HCT116 (cell line): ENCODE measurements around the gene TNFRSF21. TPM values are rescaled to one million over a fixed set of nuclear protein-coding genes. Genes with fewer than 3 reads are reported as not detected.

Source experiments
- ATAC-seq: fragments of 200-7000 bp; cut with Tn5 transposase; 2 replicates; pipeline ENCODE4 v1.9.1; 2020; ENCODE audit warnings: mild to moderate bottlenecking, moderate library complexity
- BruUV-seq: library from RNA; stranded (reverse); fragments of 400-500 nt; replicated peaks from 2 replicates; lab custom pipeline; 2021; lab: Mats Ljungman, UMichigan
- CTCF ChIA-PET: fragments of 300-600 bp; sonication (Branson Sonifier 250); formaldehyde crosslinking; loops from one replicate; lab custom pipeline; 2021; ENCODE audit warnings: antibody characterized with exemption; lab: Charles Lee
- POLR2A ChIA-PET: fragments of 300-600, 350-600 bp; sonication (Branson Sonifier 250); formaldehyde crosslinking; loops from one replicate; lab custom pipeline; 2021; ENCODE audit warnings: antibody characterized with exemption; lab: Charles Lee
- RAD21 ChIA-PET, 2 experiments: fragments of 300-600 bp; sonication (Branson Sonifier 250); formaldehyde crosslinking; loops; one replicate each; lab custom pipeline; 2023; ENCODE audit warnings: low total read pairs in 2 of 2; ENCODE audit not compliant: uncharacterized antibody in 2 of 2, unreplicated experiment in 2 of 2, low non-redundant PET in 1 of 2; lab: Charles Lee
- DNase-seq: peaks from one replicate; pipeline ENCODE4 v3.0.0-alpha.2; 2010; ENCODE audit warnings: low read depth, low spot score
- H2AFZ ChIP-seq: fragments of 200-600 bp; shearing (Covaris generic), sonication (generic); 2 replicates; pipeline ENCODE4 v1.6.1; 2017; ENCODE audit warnings: low read depth, mixed run types, mixed read lengths, antibody characterized with exemption, low read length; ENCODE audit not compliant: poor library complexity, severe bottlenecking
- H3K27ac ChIP-seq: 2 replicates; pipeline ENCODE4 v1.5.1; 2012; ENCODE audit warnings: low read depth, low read length
- H3K27me3 ChIP-seq: fragments of 200-600 bp; sonication (generic); 2 replicates; pipeline ENCODE4 v1.6.1; 2016; ENCODE audit warnings: mixed run types, low read length, mixed read lengths; ENCODE audit not compliant: insufficient read depth
- H3K36me3 ChIP-seq, 2 experiments: fragments of 200-500 bp in 1 of 2; fragments of 200-600 bp in 1 of 2; sonication (Bioruptor generic) in 1 of 2; sonication (generic) in 1 of 2; 2 replicates each; pipeline versions ENCODE4 v1.5.1 to v1.6.1; 2014 to 2016; ENCODE audit warnings: low read length in 2 of 2, inconsistent platforms in 1 of 2, mixed read lengths in 1 of 2, mixed run types in 1 of 2; ENCODE audit not compliant: insufficient read depth in 2 of 2, control insufficient read depth in 1 of 2
- H3K4me1 ChIP-seq, 2 experiments: fragments of 200-600 bp in 1 of 2; sonication (generic) in 1 of 2; 2 replicates each; pipeline versions ENCODE4 v1.5.1 to v1.6.1; 2012 to 2017; ENCODE audit warnings: low read length in 2 of 2, inconsistent platforms in 1 of 2, mild to moderate bottlenecking in 1 of 2, mixed read lengths in 1 of 2, mixed run types in 1 of 2, moderate library complexity in 1 of 2; ENCODE audit not compliant: insufficient read depth in 2 of 2, control insufficient read depth in 1 of 2
- H3K4me2 ChIP-seq: fragments of 200-600 bp; sonication (generic); 2 replicates; pipeline ENCODE4 v1.6.1; 2017; ENCODE audit warnings: mixed run types, low read length, mixed read lengths
- H3K4me3 ChIP-seq, 2 experiments: fragments of 200-600 bp in 1 of 2; sonication (generic) in 1 of 2; replicated peaks in 1 of 2; 2 replicates each; pipeline ENCODE4 v1.5.1; 2011 to 2016; ENCODE audit warnings: low read length in 2 of 2, control low read depth in 1 of 2, low read depth in 1 of 2, mild to moderate bottlenecking in 1 of 2, mixed read lengths in 1 of 2, mixed run types in 1 of 2
- H3K79me2 ChIP-seq: fragments of 200-600 bp; sonication (generic); 2 replicates; pipeline ENCODE4 v1.6.1; 2017; ENCODE audit warnings: mild to moderate bottlenecking, mixed run types, low read length, moderate library complexity, mixed read lengths; ENCODE audit not compliant: insufficient read depth
- H3K9ac ChIP-seq: fragments of 200-600 bp; sonication (generic); 2 replicates; pipeline ENCODE4 v1.6.1; 2016; ENCODE audit warnings: low read length, mixed read lengths
- H3K9me2 ChIP-seq: fragments of 200-600 bp; sonication (generic), shearing (Covaris generic); 2 replicates; pipeline ENCODE4 v1.6.1; 2017; ENCODE audit warnings: mixed run types, mild to moderate bottlenecking, moderate library complexity; ENCODE audit not compliant: insufficient read depth
- H3K9me3 ChIP-seq, 2 experiments: fragments of 200-500 bp in 1 of 2; fragments of 200-600 bp in 1 of 2; sonication (Bioruptor generic) in 1 of 2; sonication (generic) in 1 of 2; 2 replicates each; pipeline ENCODE4 v1.6.1; 2014 to 2017; ENCODE audit warnings: low read length in 2 of 2, mixed read lengths in 2 of 2, inconsistent platforms in 1 of 2, low read depth in 1 of 2, mild to moderate bottlenecking in 1 of 2, mixed run types in 1 of 2, moderate library complexity in 1 of 2; ENCODE audit not compliant: control insufficient read depth in 1 of 2, insufficient read depth in 1 of 2
- H4K20me1 ChIP-seq: fragments of 200-600 bp; sonication (generic), shearing (Covaris generic); 2 replicates; pipeline ENCODE4 v1.6.1; 2017; ENCODE audit warnings: mixed run types, mild to moderate bottlenecking, moderate library complexity; ENCODE audit not compliant: insufficient read depth
- CBX3 ChIP-seq: IDR thresholded peaks from 2 replicates; pipeline ENCODE4 v1.6.1; 2012; ENCODE audit warnings: low read depth
- CTCF ChIP-seq, 3 experiments: fragments of 200-600 bp in 1 of 3; sonication (generic) in 1 of 3; IDR thresholded peaks in 2 of 3; conservative IDR thresholded peaks in 1 of 3; 2 replicates each; pipeline ENCODE4 v1.5.1; 2012 to 2017; ENCODE audit warnings: low read depth in 2 of 3, low read length in 2 of 3, antibody characterized with exemption in 1 of 3, borderline replicate concordance in 1 of 3, control low read depth in 1 of 3, mild to moderate bottlenecking in 1 of 3, mixed read lengths in 1 of 3, mixed run types in 1 of 3, moderate library complexity in 1 of 3; ENCODE audit not compliant: insufficient read depth in 1 of 3
- EGR1 ChIP-seq: IDR thresholded peaks from 2 replicates; pipeline ENCODE4 v1.6.1; 2012; ENCODE audit warnings: low read depth
- EZH2 ChIP-seq: fragments of 200-600 bp; sonication (generic); IDR thresholded peaks from 2 replicates; pipeline ENCODE4 v1.6.1; 2017; ENCODE audit warnings: antibody characterized with exemption, mixed run types
- POLR2A ChIP-seq: IDR thresholded peaks from 2 replicates; pipeline ENCODE4 v1.7.0; 2011; ENCODE audit warnings: borderline replicate concordance; ENCODE audit not compliant: insufficient read depth, insufficient read length; ENCODE audit errors: extremely low read depth
- POLR2AphosphoS5 ChIP-seq: IDR thresholded peaks from 2 replicates; pipeline ENCODE4 v1.6.1; 2011; ENCODE audit warnings: mild to moderate bottlenecking, low read depth, low read length, moderate library complexity
- RAD21 ChIP-seq: IDR thresholded peaks from 2 replicates; pipeline ENCODE4 v1.6.1; 2012; ENCODE audit warnings: low read depth, mild to moderate bottlenecking
- SIN3A ChIP-seq: IDR thresholded peaks from 2 replicates; pipeline ENCODE4 v1.6.1; 2012; ENCODE audit warnings: low read depth
- SRF ChIP-seq: IDR thresholded peaks from 2 replicates; pipeline ENCODE4 v1.6.1; 2012; ENCODE audit warnings: low read depth
- TCF7L2 ChIP-seq: IDR thresholded peaks from 2 replicates; pipeline ENCODE4 v1.7.0; 2011; ENCODE audit warnings: borderline replicate concordance, inconsistent platforms; ENCODE audit not compliant: insufficient read depth, insufficient read length; ENCODE audit errors: extremely low read depth
- YY1 ChIP-seq: IDR thresholded peaks from 2 replicates; pipeline ENCODE4 v1.6.1; 2011; ENCODE audit warnings: low read length, low read depth, moderate library complexity, mild to moderate bottlenecking; ENCODE audit not compliant: insufficient replicate concordance; ENCODE audit errors: extremely low read depth
- ZNF274 ChIP-seq: fragments of 200-500 bp; sonication (Bioruptor generic); IDR thresholded peaks from 2 replicates; pipeline ENCODE4 v1.6.1; 2014; ENCODE audit warnings: mild to moderate bottlenecking, low read depth, low read length, inconsistent platforms
- intact Hi-C: fragments of 100-400 bp; cut with micrococcal nuclease; formaldehyde crosslinking; loops from 2 replicates; pipeline ENCODE4 v1.10.0; 2022
- total RNA-seq: library from RNA; stranded (reverse); gene quantifications from one replicate; pipeline ENCODE4 v1.2.1, GENCODE V29; 2021; ENCODE audit not compliant: unreplicated experiment
- TF ChIP-seq, protein P1 (sequence below): IDR thresholded peaks from 2 replicates; pipeline ENCODE4 v1.6.1; 2011; ENCODE audit warnings: mild to moderate bottlenecking, low read length, moderate library complexity; ENCODE audit not compliant: insufficient replicate concordance; ENCODE audit errors: extremely low read depth
- TF ChIP-seq, protein P2 (sequence below): IDR thresholded peaks from 2 replicates; pipeline ENCODE4 v1.6.1; 2012

The TNFRSF21 gene
- total RNA-seq, 1 experiment from 2014 or later = 48.3 TPM

DNA sequence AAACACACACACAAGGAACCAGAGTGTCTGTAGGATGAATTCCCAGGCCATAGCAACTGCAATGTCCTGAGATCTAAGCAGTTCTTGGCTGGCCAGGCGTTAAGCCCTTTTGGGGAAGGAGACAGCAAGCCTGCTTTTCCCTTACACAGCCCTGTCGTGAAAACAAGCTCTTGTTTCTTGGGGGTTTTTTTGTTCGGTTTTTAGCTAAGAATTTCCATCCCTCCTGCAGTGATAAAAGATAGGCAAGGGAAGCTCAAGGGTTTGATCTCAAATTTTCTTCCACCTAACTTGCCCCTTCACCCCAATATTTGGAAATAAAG lies 1.5 kb downstream of the TNFRSF21 start:
- Histone ChIP-seq H4K20me1 (0 out of 2 replicates have a peak, but pooled peaks cover 5% of the 10 kb centered on the region), H3K4me1 (peaks cover 6 to 13% of the 10 kb centered on the region in 2 experiments), H3K27me3 (no peaks in the 10 kb centered on the region), H3K9me2 (no peaks in the 10 kb centered on the region), H3K79me2 (peaks cover 60% of the 10 kb centered on the region), H2AFZ (no peak overlapping the region), H3K36me3 (no peaks in the 10 kb centered on the region), H3K9ac (peak overlapping the region; percentile 79), H3K4me2 (peak overlapping the region; percentile 72), H3K9me3 (no peaks in the 10 kb centered on the region), H3K27ac (no peak overlapping the region), H3K4me3 (peak overlapping the region; percentile 73 to 80)
- RAD21 ChIA-PET = interaction anchor here in 1 of 2 experiments (0.8 kb wide), 1 partner anchor 140 kb away, joined by 3 read pairs; no protein-coding TSS in a partner anchor
- POLR2A ChIA-PET = interaction anchor here (1.0 kb wide), 1 partner anchor 16 kb away, joined by 3 read pairs; no protein-coding TSS in a partner anchor
- ATAC-seq (no peak), DNase-seq (no peak)
- intact Hi-C loops = no loop called here
- CTCF ChIA-PET = no interaction called here
- TF ChIP-seq POLR2AphosphoS5 = no peak
- no TSS peak for BruUV-seq

GRCh38 chr6:47307362-47308197 lies 2.1 kb downstream of the TNFRSF21 start:
- peak overlapping the region; percentile 73 to 80 for H3K4me3 ChIP-seq
- ChIA-PET POLR2A (interaction anchor here (0.6 to 1.0 kb wide), 2 partner anchors 15 to 574 kb away, joined by 3 read pairs; no protein-coding TSS in a partner anchor), CTCF (no interaction called here), RAD21 (no interaction called here)
- no peak overlapping the region for H3K27ac ChIP-seq
- H3K4me2 ChIP-seq = peak overlapping the region; percentile 72
- H3K79me2 ChIP-seq = peaks cover 66% of the 10 kb centered on the region
- H3K9ac ChIP-seq = peak overlapping the region; percentile 79; the same call in 1 of the 2 replicates
- no peak for DNase-seq
- no peak for ATAC-seq
- H3K9me2 ChIP-seq = no peaks in the 10 kb centered on the region
- H3K27me3 ChIP-seq = no peaks in the 10 kb centered on the region
- no peak overlapping the region for H2AFZ ChIP-seq
- no peaks in the 10 kb centered on the region for H3K9me3 ChIP-seq
- H3K4me1 ChIP-seq = peaks cover 6 to 13% of the 10 kb centered on the region in 2 experiments
- intact Hi-C loops = no loop called here
- H3K36me3 ChIP-seq = no peaks in the 10 kb centered on the region
- BruUV-seq = TSS peak; percentile 34
- 0 out of 2 replicates have a peak, but pooled peaks cover 5% of the 10 kb centered on the region for H4K20me1 ChIP-seq
- TF ChIP-seq POLR2A (no peak), POLR2AphosphoS5 (no peak), ZNF274 (no peak), SIN3A (no peak), CTCF (IDR thresholded peaks at IDR 0.05 in 2 of 3, conservative IDR thresholded peaks at IDR 0.05 in 1 of 3; ENCODE audit: borderline replicate concordance in 1 of 3, insufficient read depth in 1 of 3, low read depth in 2 of 3, low read length in 2 of 3) (no peak), RAD21 (no peak), EZH2 (no peak), YY1 (no peak), SRF (no peak), CBX3 (no peak), TCF7L2 (no peak), EGR1 (no peak)
- TF ChIP-seq, protein P1, sequence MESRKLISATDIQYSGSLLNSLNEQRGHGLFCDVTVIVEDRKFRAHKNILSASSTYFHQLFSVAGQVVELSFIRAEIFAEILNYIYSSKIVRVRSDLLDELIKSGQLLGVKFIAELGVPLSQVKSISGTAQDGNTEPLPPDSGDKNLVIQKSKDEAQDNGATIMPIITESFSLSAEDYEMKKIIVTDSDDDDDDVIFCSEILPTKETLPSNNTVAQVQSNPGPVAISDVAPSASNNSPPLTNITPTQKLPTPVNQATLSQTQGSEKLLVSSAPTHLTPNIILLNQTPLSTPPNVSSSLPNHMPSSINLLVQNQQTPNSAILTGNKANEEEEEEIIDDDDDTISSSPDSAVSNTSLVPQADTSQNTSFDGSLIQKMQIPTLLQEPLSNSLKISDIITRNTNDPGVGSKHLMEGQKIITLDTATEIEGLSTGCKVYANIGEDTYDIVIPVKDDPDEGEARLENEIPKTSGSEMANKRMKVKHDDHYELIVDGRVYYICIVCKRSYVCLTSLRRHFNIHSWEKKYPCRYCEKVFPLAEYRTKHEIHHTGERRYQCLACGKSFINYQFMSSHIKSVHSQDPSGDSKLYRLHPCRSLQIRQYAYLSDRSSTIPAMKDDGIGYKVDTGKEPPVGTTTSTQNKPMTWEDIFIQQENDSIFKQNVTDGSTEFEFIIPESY = no peak
- TF ChIP-seq, protein P2, sequence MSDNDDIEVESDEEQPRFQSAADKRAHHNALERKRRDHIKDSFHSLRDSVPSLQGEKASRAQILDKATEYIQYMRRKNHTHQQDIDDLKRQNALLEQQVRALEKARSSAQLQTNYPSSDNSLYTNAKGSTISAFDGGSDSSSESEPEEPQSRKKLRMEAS = no peak
